MCF 10A (cell line): ENCODE measurements around the gene VTCN1. TPM values are rescaled to one million over a fixed set of nuclear protein-coding genes. Genes with fewer than 3 reads are reported as not detected.

Source experiments
- BruUV-seq: library from RNA; stranded (reverse); fragments of 400-500 nt; replicated peaks from 2 replicates; lab custom pipeline; 2021; lab: Mats Ljungman, UMichigan
- CTCF ChIA-PET: fragments of 300-600 bp; sonication (Branson Sonifier 250); formaldehyde crosslinking; extraction: SDS; loops from one replicate; lab custom pipeline; 2021; ENCODE audit warnings: antibody characterized with exemption, inconsistent platforms; lab: Yijun Ruan, JAX
- POLR2A ChIA-PET: fragments of 300-600, 350-650 bp; sonication (Branson Sonifier 250); formaldehyde crosslinking; extraction: SDS; loops from one replicate; lab custom pipeline; 2020; ENCODE audit warnings: antibody characterized with exemption, inconsistent platforms; lab: Yijun Ruan, JAX
- DNase-seq: peaks from one replicate; pipeline ENCODE4 v3.0.0-alpha.2; 2018; ENCODE audit not compliant: unreplicated experiment
- H3K27ac Mint-ChIP-seq: one replicate; pipeline ENCODE4 v1.8.0; 2022; ENCODE audit warnings: mild to moderate bottlenecking, low read depth, mixed read lengths; ENCODE audit not compliant: unreplicated experiment
- H3K27me3 Mint-ChIP-seq: one replicate; pipeline ENCODE4 v1.8.0; 2022; ENCODE audit warnings: mixed read lengths; ENCODE audit not compliant: insufficient read depth, unreplicated experiment
- H3K36me3 Mint-ChIP-seq: one replicate; pipeline ENCODE4 v1.8.0; 2022; ENCODE audit warnings: mild to moderate bottlenecking, moderate library complexity, mixed read lengths; ENCODE audit not compliant: insufficient read depth, unreplicated experiment
- H3K4me1 Mint-ChIP-seq: one replicate; pipeline ENCODE4 v1.8.0; 2022; ENCODE audit warnings: mixed read lengths; ENCODE audit not compliant: insufficient read depth, unreplicated experiment
- H3K4me3 Mint-ChIP-seq: one replicate; pipeline ENCODE4 v1.8.0; 2022; ENCODE audit warnings: mild to moderate bottlenecking, moderate library complexity, mixed read lengths; ENCODE audit not compliant: unreplicated experiment
- H3K9me3 Mint-ChIP-seq: one replicate; pipeline ENCODE4 v1.8.0; 2022; ENCODE audit warnings: mixed read lengths; ENCODE audit not compliant: unreplicated experiment
- intact Hi-C: fragments of 100-400 bp; cut with micrococcal nuclease; formaldehyde crosslinking; loops from 2 replicates; pipeline ENCODE4 v1.14.1; 2022
- total RNA-seq: library from RNA; stranded (reverse); gene quantifications from 2 replicates; pipeline ENCODE4 v1.2.3, GENCODE V29; 2022
- TF ChIP-seq, protein P1 (sequence below): fragments of 200-600 bp; IDR thresholded peaks from one replicate; pipeline ENCODE4 v1.8.0; 2022; ENCODE audit warnings: antibody characterized with exemption, mild to moderate bottlenecking; ENCODE audit not compliant: unreplicated experiment

VTCN1 gene
- total RNA-seq, 1 experiment from 2014 or later = not detected

DNA sequence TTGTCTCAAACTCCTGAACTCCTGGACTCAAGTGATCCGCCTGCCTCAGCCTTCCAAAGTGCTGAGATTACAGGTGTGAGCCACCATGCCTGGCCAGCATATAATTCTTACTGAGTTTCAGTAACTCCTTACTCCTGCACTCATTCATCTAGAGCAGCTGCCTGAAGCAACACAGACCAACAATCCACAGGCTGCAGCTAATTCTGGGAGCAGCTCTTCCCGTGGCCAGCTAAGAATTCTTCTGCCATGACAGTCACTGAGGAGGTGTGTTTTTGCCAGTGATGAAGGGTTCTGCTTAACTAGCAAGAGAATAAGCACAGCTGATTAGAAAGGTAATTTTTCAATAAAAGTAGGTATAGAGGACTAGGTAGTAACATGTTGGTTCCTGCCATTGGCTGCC is 5.4 kb downstream of the VTCN1 start:
- CTCF ChIA-PET = interaction anchor here (0.6 to 2.1 kb wide), 3 partner anchors 77 to 138 kb away, joined by 3 to 6 read pairs (median 3); no protein-coding TSS in a partner anchor
- H3K36me3 Mint-ChIP-seq = no peaks in the 10 kb centered on the region
- intact Hi-C loops = no loop called here
- no peaks in the 10 kb centered on the region for H3K9me3 Mint-ChIP-seq
- H3K27ac Mint-ChIP-seq = no peak overlapping the region
- TF ChIP-seq, protein P1, sequence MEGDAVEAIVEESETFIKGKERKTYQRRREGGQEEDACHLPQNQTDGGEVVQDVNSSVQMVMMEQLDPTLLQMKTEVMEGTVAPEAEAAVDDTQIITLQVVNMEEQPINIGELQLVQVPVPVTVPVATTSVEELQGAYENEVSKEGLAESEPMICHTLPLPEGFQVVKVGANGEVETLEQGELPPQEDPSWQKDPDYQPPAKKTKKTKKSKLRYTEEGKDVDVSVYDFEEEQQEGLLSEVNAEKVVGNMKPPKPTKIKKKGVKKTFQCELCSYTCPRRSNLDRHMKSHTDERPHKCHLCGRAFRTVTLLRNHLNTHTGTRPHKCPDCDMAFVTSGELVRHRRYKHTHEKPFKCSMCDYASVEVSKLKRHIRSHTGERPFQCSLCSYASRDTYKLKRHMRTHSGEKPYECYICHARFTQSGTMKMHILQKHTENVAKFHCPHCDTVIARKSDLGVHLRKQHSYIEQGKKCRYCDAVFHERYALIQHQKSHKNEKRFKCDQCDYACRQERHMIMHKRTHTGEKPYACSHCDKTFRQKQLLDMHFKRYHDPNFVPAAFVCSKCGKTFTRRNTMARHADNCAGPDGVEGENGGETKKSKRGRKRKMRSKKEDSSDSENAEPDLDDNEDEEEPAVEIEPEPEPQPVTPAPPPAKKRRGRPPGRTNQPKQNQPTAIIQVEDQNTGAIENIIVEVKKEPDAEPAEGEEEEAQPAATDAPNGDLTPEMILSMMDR = no peak
- BruUV-seq = no TSS peak
- POLR2A ChIA-PET = no interaction called here
- H3K4me1 Mint-ChIP-seq = no peaks in the 10 kb centered on the region
- no peak for DNase-seq
- no peak overlapping the region for H3K4me3 Mint-ChIP-seq
- H3K27me3 Mint-ChIP-seq = peaks cover 18% of the 10 kb centered on the region

DNA sequence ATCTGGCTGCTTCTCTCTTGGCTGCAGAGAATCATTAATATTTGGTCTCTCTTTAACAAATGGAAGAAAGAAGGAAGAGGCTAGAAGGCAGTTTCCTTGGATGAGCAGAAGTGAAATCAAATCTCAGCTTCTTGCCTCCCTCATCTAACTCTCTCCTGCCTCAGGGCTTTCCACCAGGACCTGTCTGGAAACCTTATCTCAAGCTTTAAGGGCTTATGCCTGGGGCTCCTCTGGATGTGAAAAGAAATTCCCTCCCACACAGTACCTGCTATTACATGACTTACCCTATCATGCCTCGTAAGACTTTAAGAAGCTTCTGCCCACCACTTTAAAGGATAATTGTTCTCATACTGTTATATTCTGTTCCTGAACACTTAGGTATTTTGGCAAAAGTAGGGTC is 8.9 kb downstream of the VTCN1 start:
- DNase-seq = no peak
- Mint-ChIP-seq H3K36me3 (no peaks in the 10 kb centered on the region), H3K27ac (no peak overlapping the region), H3K27me3 (peaks cover 18% of the 10 kb centered on the region), H3K4me3 (no peak overlapping the region), H3K4me1 (no peaks in the 10 kb centered on the region), H3K9me3 (no peaks in the 10 kb centered on the region)
- no TSS peak for BruUV-seq
- ChIA-PET POLR2A (interaction anchor here (0.9 kb wide), 1 partner anchor 9 kb away, joined by 3 read pairs; the partner anchor contains the start of gene VTCN1), CTCF (interaction anchor here (0.6 to 0.8 kb wide), 2 partner anchors 10 to 436 kb away, joined by 3 to 4 read pairs; no protein-coding TSS in a partner anchor)
- TF ChIP-seq, protein P1 = no peak
- intact Hi-C loops = no loop called here

DNA sequence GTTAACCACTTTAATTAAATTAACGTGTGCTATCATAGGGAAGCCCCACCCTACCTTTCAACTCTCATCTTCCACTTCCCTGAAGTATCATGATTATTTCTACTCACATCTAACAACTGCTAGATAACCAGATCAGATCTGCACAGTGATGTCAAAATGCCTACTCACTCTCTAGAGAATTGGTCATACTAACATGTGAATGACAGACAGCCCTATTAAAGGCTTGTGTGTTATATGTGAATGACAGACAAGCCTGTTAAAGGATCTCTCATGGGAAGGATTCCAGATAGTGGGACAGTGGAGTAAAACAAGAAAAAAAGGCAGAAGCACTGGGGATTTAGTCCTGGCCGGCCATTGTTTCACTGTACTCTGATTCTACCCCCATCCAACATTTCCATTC is 12.6 kb downstream of the VTCN1 start:
- no peak overlapping the region for H3K4me3 Mint-ChIP-seq
- H3K27ac Mint-ChIP-seq = no peak overlapping the region
- no peaks in the 10 kb centered on the region for H3K4me1 Mint-ChIP-seq
- H3K27me3 Mint-ChIP-seq = peaks cover 15% of the 10 kb centered on the region
- H3K9me3 Mint-ChIP-seq = no peaks in the 10 kb centered on the region
- intact Hi-C loops = no loop called here
- DNase-seq = no peak
- BruUV-seq = no TSS peak
- ChIA-PET POLR2A (no interaction called here), CTCF (no interaction called here)
- TF ChIP-seq, protein P1 = no peak
- H3K36me3 Mint-ChIP-seq = no peaks in the 10 kb centered on the region

DNA sequence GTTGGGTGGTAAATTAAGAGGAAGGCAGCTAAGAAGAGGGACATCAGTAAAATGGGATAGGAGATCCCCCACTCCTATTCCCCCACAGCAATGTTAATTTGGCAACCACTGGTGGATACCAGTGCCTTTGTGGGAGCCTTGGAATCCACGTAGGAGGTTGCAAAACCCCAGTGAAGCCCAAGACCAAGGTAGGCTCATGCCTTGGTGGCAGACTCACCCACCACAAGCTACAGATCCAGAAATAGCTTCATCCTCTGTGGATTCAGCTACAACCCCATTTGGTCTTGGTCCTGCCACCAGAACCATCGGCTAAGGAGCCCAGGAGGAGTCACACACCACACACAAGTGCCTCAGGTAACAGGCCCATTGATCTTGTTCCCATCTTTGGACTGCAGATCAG is 21.0 kb downstream of the VTCN1 start:
- no peak for DNase-seq
- BruUV-seq = no TSS peak
- Mint-ChIP-seq H3K9me3 (peaks cover 7% of the 10 kb centered on the region), H3K27ac (no peak overlapping the region), H3K27me3 (no peaks in the 10 kb centered on the region), H3K36me3 (no peaks in the 10 kb centered on the region), H3K4me3 (no peak overlapping the region), H3K4me1 (no peaks in the 10 kb centered on the region)
- intact Hi-C loops = no loop called here
- CTCF ChIA-PET = interaction anchor here (0.9 kb wide), 1 partner anchor 23 kb away, joined by 5 read pairs; no protein-coding TSS in a partner anchor
- POLR2A ChIA-PET = no interaction called here
- TF ChIP-seq, protein P1 = no peak
